ENCODE measurements around the gene CUTC. TPM values are rescaled to one million over a fixed set of nuclear protein-coding genes. Genes with fewer than 3 reads are reported as not detected.

CUTC gene
- total and polyA plus RNA-seq, 10 donors = 25.2 to 50.5 (median 38.1) TPM

DNA sequence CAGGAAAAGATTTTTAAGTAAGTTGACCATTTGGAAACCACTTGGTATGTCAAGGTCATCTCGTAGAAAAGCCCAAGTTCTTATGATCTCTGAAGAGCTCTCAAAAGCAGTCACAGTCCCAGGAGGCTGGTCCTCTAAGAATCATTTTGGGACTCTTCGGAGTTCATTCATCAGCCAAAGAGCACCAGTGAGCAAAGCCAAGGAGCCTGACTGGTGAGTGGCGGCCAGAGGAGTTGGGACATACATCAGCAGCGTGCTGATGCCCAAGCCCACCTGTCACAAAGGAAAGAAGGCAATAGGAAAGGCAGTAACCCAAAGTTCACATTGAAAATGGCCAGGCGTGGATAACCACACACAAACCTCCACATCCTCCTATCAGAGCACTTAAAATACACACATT lies 17.6 kb upstream of the CUTC start:
- H3K4me1 ChIP-seq = peaks cover 0 to 32% (median 2%) of the 10 kb centered on the region in 6 donors
- H3K27ac ChIP-seq = peak overlapping the region in 7 of 8 donors; percentile 41 to 77 (median 61)
- DNase-seq = no peak
- TF ChIP-seq POLR2AphosphoS5 (IDR thresholded peaks at IDR 0.05) (no peak), POLR2A (IDR thresholded peaks at IDR 0.05) (no peak)
- TF ChIP-seq, protein P1, sequence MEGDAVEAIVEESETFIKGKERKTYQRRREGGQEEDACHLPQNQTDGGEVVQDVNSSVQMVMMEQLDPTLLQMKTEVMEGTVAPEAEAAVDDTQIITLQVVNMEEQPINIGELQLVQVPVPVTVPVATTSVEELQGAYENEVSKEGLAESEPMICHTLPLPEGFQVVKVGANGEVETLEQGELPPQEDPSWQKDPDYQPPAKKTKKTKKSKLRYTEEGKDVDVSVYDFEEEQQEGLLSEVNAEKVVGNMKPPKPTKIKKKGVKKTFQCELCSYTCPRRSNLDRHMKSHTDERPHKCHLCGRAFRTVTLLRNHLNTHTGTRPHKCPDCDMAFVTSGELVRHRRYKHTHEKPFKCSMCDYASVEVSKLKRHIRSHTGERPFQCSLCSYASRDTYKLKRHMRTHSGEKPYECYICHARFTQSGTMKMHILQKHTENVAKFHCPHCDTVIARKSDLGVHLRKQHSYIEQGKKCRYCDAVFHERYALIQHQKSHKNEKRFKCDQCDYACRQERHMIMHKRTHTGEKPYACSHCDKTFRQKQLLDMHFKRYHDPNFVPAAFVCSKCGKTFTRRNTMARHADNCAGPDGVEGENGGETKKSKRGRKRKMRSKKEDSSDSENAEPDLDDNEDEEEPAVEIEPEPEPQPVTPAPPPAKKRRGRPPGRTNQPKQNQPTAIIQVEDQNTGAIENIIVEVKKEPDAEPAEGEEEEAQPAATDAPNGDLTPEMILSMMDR (IDR thresholded peaks at IDR 0.05 in 8 of 11, conservative IDR thresholded peaks at IDR 0.05 in 3 of 11) = no peak
- no peaks in the 10 kb centered on the region for H3K9me3 ChIP-seq
- peaks cover 0 to 96% (median 61%) of the 10 kb centered on the region in 6 donors for H3K36me3 ChIP-seq
- intact Hi-C loops (cut with DNase I; ENCODE audit: low total_unique reads) = loop anchor here (10.0 kb wide), 1 partner anchor 100 kb away; no protein-coding TSS in a partner anchor
- no peaks in the 10 kb centered on the region for H3K27me3 ChIP-seq (replicated peaks in 1 of 7)
- no peak overlapping the region for H3K4me3 ChIP-seq
- 81 to 90% (median 83%) methylated on average over 5 of the region's 5 CpGs for WGBS, 5 donors

DNA sequence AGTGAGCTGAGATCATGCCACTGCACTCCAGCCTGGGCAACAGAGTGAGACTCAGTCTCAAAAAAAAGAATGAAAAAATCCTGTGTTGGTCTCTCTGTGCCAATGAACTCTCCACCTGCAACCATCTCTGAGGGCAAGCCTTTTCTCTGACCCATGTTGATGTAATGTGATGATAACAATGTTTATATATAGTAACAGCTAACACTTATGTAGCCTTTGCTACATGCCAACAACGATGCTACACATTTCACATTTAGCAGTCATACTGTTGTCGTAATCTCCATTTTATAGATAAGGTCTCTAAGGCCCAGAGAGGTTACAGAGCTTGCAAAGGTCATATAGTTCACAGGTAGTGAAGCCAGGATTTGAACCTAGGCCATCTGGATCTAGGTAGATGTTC lies 11.6 kb upstream of the CUTC start:
- WGBS, 5 donors = 89 to 98% (median 94%) methylated on average over 2 of the region's 2 CpGs
- TF ChIP-seq, protein P1 (IDR thresholded peaks at IDR 0.05 in 8 of 11, conservative IDR thresholded peaks at IDR 0.05 in 3 of 11) = no peak
- TF ChIP-seq POLR2AphosphoS5 (IDR thresholded peaks at IDR 0.05) = no peak
- no peak for TF ChIP-seq POLR2A (IDR thresholded peaks at IDR 0.05)
- H3K4me1 ChIP-seq = no peaks in the 10 kb centered on the region
- peaks cover 3 to 100% (median 96%) of the 10 kb centered on the region in 6 donors for H3K36me3 ChIP-seq
- H3K27me3 ChIP-seq (replicated peaks in 1 of 7) = no peaks in the 10 kb centered on the region
- no peaks in the 10 kb centered on the region for H3K9me3 ChIP-seq
- no peak overlapping the region for H3K4me3 ChIP-seq
- no peak overlapping the region for H3K27ac ChIP-seq
- intact Hi-C loops (cut with DNase I; ENCODE audit: low total_unique reads) = no loop called here
- no peak for DNase-seq

DNA sequence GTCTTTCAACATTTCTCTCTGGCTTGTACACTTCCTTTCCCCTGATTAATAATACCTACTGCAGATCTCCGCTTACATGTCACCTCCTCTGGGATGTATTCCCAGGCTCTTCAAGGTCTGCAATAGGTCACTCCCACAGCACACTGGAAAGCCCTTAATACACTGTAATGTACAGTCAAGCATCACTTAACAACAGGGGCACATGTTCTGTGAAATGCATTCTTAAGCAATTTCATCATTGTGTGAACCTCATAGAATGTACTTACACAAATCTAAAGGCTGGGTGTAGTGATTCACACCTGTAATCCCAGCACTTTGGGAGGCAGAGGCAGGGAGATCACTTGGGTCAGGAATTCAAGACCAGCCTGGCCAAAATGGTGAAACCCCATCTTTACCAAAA lies 2.0 kb upstream of the CUTC start:
- no peaks in the 10 kb centered on the region for H3K9me3 ChIP-seq
- no peaks in the 10 kb centered on the region for H3K27me3 ChIP-seq (replicated peaks in 1 of 7)
- intact Hi-C loops (cut with DNase I; ENCODE audit: low total_unique reads) = no loop called here
- no peak overlapping the region for H3K27ac ChIP-seq
- peaks cover 4 to 55% (median 38%) of the 10 kb centered on the region in 6 donors for H3K4me1 ChIP-seq
- no peak for DNase-seq
- peaks cover 0 to 49% (median 30%) of the 10 kb centered on the region in 6 donors for H3K36me3 ChIP-seq
- no peak overlapping the region for H3K4me3 ChIP-seq
- 87 to 100% (median 91%) methylated on average over 1 of the region's 1 CpG for WGBS, 5 donors
- TF ChIP-seq, protein P1 (IDR thresholded peaks at IDR 0.05 in 8 of 11, conservative IDR thresholded peaks at IDR 0.05 in 3 of 11) = no peak
- TF ChIP-seq POLR2A (IDR thresholded peaks at IDR 0.05) (no peak), POLR2AphosphoS5 (IDR thresholded peaks at IDR 0.05) (no peak)

DNA sequence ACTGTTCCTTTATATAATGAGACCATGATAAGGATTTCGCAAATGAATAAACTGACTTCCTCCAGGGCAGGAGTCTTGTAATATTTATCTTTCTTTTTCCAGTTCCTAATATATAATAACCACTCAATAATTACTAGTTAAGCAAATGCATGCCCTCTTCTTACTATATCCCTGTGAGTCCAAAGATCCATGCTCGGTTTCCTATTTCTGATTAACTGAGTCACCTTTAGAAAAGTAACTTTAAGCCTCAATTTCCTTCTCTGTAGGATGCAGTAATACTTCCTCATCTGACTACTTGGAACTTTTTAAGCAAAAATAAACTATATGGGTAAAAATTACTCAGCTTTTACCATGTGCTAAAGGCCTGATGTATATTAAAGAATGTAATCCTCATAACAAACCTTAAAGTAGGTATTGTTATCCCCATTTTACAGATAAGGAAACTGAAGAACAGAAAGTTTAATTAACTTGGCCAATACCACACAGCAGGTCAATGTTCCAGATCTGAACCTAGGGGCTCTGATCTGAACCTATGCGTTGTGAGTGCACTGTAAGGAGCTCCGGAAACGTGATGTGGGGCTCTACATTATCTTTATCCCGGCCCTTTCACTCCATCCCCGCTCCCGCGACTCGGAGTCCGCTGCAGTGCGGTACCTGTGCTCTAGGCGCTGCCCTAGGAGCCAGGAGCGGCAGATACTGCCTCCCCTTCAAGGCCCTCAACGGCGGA lies 565 bp upstream of the CUTC start:
- Histone ChIP-seq H3K9me3 (no peaks in the 10 kb centered on the region), H3K27me3 (replicated peaks in 1 of 7) (no peaks in the 10 kb centered on the region), H3K4me3 (peak overlapping the region; percentile 70 to 89 (median 84)), H3K36me3 (peaks cover 0 to 46% (median 19%) of the 10 kb centered on the region in 6 donors), H3K4me1 (peaks cover 4 to 69% (median 42%) of the 10 kb centered on the region in 6 donors), H3K27ac (peak overlapping the region; percentile 95 to 98 (median 96))
- DNase-seq = no peak
- WGBS, 5 donors = 3 to 5% (median 4%) methylated on average over 14 to 16 of the region's 16 CpGs
- TF ChIP-seq POLR2A (IDR thresholded peaks at IDR 0.05) (no peak), POLR2AphosphoS5 (IDR thresholded peaks at IDR 0.05) (no peak)
- intact Hi-C loops (cut with DNase I; ENCODE audit: low total_unique reads) = no loop called here

All from spleen (tissue), 11 donors.